ENCODE data around the gene ANAPC4.

ANAPC4 gene

GRCh38 chr4:25430630-25431029 is 53.6 kb downstream of the ANAPC4 start:
- no peak for DNase-seq (ENCODE audit: low read depth in 2 of 2, low spot score in 1 of 2)

GRCh38 chr4:25433966-25434827 is 57.1 kb downstream of the ANAPC4 start:
- no peak for DNase-seq (ENCODE audit: low read depth in 2 of 2, low spot score in 1 of 2)

- DNase-seq (ENCODE audit: low read depth in 2 of 2, low spot score in 1 of 2): no peak
These were observed 60.9 kb downstream of the ANAPC4 start for GRCh38 chr4:25437926-25438325.

GRCh38 chr4:25439918-25440477 is 62.9 kb downstream of the ANAPC4 start:
- peak in 1 of 2 donors; percentile 9 for DNase-seq (ENCODE audit: low read depth in 2 of 2, low spot score in 1 of 2)

- DNase-seq (ENCODE audit: low read depth in 2 of 2, low spot score in 1 of 2): no peak
These were observed 63.5 kb downstream of the ANAPC4 start for GRCh38 chr4:25440478-25441030.

GRCh38 chr4:25441519-25442117 is 64.6 kb downstream of the ANAPC4 start:
- DNase-seq (ENCODE audit: low read depth in 2 of 2, low spot score in 1 of 2): no peak

GRCh38 chr4:25442863-25443307 is 65.8 kb downstream of the ANAPC4 start:
- no peak for DNase-seq (ENCODE audit: low read depth in 2 of 2, low spot score in 1 of 2)

- DNase-seq (ENCODE audit: low read depth in 2 of 2, low spot score in 1 of 2): no peak
These were observed 66.8 kb downstream of the ANAPC4 start for GRCh38 chr4:25443851-25444250.

- no peak for DNase-seq (ENCODE audit: low read depth in 2 of 2, low spot score in 1 of 2)
These were observed 69.5 kb downstream of the ANAPC4 start for GRCh38 chr4:25446611-25447010.

GRCh38 chr4:25448379-25449109 is 71.5 kb downstream of the ANAPC4 start:
- DNase-seq (ENCODE audit: low read depth in 2 of 2, low spot score in 1 of 2): no peak

- no peak for DNase-seq (ENCODE audit: low read depth in 2 of 2, low spot score in 1 of 2)
These were observed 72.2 kb downstream of the ANAPC4 start for GRCh38 chr4:25449270-25449669.

GRCh38 chr4:25449688-25450087 is 72.6 kb downstream of the ANAPC4 start:
- no peak for DNase-seq (ENCODE audit: low read depth in 2 of 2, low spot score in 1 of 2)

GRCh38 chr4:25450491-25450901 is 73.4 kb downstream of the ANAPC4 start:
- no peak for DNase-seq (ENCODE audit: low read depth in 2 of 2, low spot score in 1 of 2)

- no peak for DNase-seq (ENCODE audit: low read depth in 2 of 2, low spot score in 1 of 2)
These were observed 74.6 kb downstream of the ANAPC4 start for GRCh38 chr4:25451676-25452075.

GRCh38 chr4:25452081-25452480 is 75.0 kb downstream of the ANAPC4 start:
- no peak for DNase-seq (ENCODE audit: low read depth in 2 of 2, low spot score in 1 of 2)

GRCh38 chr4:25454476-25454875 is 77.4 kb downstream of the ANAPC4 start:
- no peak for DNase-seq (ENCODE audit: low read depth in 2 of 2, low spot score in 1 of 2)

- no peak for DNase-seq (ENCODE audit: low read depth in 2 of 2, low spot score in 1 of 2)
These were observed 80.1 kb downstream of the ANAPC4 start for GRCh38 chr4:25457053-25457715.

GRCh38 chr4:25466966-25467697 is 90.1 kb downstream of the ANAPC4 start:
- DNase-seq (ENCODE audit: low read depth in 2 of 2, low spot score in 1 of 2): no peak

GRCh38 chr4:25467843-25468242 is 90.8 kb downstream of the ANAPC4 start:
- DNase-seq (ENCODE audit: low read depth in 2 of 2, low spot score in 1 of 2): no peak
